GM21825 (cell line): ENCODE data around the gene POMGNT2.

Source experiments
- ATAC-seq: cut with Tn5 transposase; IDR thresholded peaks from one replicate; pipeline ENCODE4 v1.9.1; 2021; ENCODE audit warnings: mild to moderate bottlenecking, moderate library complexity; ENCODE audit not compliant: unreplicated experiment

The POMGNT2 gene

DNA sequence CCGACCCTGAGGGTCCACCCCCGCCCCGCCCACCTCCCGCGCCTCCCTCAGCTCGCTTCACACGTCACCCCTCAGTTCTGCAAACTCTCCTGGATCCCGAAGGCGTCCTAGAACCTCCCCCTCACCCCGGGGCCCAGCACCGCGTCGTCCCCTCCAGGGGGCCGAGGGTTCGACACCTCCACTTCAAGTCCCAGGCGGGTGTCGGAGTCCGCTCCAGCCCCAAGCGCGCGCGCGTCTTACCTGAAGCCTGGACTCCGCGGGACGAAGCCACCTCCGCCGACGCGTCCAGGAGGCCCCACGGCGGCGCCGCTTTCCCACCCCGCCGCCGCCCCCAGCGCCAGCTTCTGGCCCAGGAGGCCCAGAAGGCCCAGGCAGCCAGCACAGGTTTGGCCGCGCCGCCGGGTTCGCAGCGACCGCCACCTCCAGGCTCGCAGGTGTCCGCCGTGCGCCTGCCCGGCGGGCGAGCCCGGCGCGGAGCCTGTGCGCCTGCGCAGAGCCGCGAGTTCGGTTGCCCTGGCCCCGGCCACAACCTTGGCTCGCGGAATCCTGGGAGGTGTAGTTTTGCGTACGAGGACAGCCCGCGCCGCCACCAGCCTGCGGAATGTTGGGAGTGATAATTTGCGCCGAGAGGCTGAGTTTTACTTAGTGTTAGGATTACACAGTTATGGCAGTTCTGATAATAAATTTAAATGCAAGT, at the start of gene POMGNT2:
Gene POMGNT2 (minus strand): TSS at position 484 of the 697 bp plus-strand sequence. CDS start 24,648 bp downstream, outside the sequence.
- ATAC-seq: peak; percentile 98

DNA sequence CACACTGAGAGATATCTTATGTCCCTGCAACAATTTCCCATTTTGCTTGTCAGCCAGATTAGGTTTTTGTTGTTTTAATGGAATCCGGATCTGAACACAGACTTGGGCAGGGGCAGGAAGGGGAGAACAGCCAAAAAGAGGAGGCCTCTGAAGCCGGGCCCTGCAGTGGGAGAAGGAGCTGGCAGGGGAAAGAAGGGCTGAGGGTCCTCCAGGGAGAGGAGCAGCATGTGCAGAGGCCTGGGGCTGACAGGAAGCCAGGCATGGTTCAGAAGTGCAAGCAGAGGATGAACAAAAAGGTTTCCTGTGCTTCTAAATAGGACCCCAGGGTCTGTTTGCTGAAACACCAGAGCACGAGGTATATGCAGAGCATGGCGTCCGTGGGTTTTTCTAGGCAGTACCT, 49.1 kb upstream of the POMGNT2 start:
- no peak for ATAC-seq

GRCh38 chr3:43153216-43154083, 47.6 kb upstream of the POMGNT2 start:
- ATAC-seq: no peak

- no peak for ATAC-seq
Observed at GRCh38 chr3:43152649-43153048, 46.8 kb upstream of the POMGNT2 start.

- no peak for ATAC-seq
Observed at GRCh38 chr3:43148033-43148432, 42.2 kb upstream of the POMGNT2 start.

DNA sequence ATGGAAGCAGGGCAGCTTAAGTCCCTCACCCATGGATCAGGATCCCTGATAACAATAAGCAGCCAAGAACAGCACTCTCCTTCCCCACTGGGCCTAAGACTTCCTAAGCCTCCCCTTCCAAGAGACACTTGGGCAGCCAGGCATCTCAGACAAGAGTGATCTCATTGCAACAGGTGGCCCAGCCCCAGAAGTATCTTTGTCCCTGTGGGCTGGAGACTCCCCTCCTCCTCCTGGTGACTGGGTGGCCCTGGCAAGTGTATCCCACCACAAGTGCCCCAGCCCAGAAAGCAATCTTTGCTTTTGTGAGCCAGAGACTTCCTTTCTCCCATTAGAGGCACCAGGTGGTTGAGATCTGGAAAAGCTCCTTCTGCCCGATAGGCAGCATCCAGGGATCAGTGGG, 40.7 kb upstream of the POMGNT2 start:
- ATAC-seq: no peak

DNA sequence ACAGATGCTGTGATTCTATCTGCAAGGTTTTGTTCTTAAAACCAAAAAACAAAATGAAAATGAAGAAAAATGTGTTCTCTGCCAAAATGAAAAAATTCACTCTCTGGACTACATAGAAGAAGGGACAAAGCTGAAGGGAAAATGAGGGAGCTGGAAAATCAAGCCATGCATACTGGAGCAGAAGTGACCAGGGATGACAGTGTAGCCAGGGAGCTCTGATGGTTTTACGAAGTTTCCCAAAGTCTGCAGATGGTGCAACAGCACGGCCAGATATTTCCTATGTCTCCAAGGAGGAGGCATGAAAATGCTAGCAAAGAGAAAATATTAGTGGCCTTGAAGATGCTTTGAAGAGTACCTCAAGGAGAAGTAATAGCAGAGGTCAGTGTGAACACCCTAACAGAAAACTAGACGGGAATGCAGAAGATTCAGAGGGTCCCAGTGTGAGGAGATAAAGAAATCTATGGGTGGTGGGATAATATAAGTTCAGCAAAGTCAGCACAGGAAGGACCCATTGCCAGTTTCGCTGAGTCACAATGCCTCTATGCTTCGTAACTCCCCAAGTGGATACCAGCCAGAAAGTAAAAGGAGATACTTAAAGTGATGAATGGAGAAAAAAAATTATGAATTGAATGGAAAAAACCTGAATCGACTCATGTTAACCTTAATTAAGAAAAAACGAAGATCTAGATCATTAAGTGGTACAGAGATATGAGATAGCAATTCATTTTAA, 39.0 kb upstream of the POMGNT2 start:
- ATAC-seq: no peak

DNA sequence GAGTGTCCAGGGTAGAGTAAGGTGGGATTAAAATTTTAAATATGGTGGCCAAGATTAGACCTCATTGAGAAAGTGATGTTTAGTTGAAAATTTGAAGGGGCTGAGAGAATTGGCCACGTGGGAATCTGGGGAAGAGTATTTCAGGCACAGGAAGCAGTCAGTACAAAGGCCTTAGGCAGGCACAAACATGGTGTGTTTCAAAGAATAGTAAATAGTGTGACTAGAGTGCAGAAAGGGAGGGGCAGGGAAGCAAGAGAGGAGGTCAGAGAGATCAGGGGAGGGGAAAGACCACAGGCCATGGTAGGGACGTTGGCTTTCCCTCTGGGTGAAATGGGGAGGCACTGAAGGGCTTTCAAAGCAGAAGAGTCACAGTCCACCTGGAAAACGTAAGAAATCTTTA, 36.6 kb upstream of the POMGNT2 start:
- ATAC-seq: no peak

DNA sequence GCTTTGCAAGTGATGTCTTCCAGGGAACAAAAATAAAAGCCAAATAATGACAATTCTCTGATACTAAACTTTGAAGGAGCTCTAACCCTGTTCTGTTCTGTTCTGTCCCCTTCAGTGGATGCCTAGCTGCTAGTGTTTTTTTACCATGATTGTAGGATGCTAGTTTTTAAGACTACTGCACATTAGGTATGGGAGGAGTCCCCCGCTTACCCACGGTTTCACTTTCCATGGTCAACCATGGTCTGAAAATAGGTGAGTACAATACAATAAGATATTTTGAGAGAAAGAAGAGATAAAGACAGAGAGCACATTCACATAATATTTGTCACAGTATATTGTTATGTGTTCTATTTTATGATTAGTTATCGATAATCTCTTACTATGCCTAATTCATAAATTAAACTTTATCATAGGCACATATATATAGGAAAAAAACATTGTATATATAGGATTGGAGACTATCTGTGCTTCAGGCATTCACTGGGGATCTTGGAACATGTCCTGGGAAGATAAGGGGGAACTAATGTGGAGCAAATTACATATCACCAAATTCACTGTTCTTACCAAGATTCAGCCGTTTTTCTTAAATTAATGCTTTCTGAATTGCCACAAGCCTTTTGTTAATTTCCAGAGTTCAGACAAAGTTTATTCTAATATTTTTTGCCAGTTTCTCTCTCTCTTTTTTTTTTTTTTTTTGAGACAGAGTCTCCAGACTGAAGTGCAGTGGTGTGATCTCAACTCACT, 32.8 kb upstream of the POMGNT2 start:
- ATAC-seq: no peak

- no peak for ATAC-seq
Observed at GRCh38 chr3:43132870-43133636, 27.2 kb upstream of the POMGNT2 start.

- no peak for ATAC-seq
Observed at GRCh38 chr3:43132193-43132592, 26.3 kb upstream of the POMGNT2 start.

DNA sequence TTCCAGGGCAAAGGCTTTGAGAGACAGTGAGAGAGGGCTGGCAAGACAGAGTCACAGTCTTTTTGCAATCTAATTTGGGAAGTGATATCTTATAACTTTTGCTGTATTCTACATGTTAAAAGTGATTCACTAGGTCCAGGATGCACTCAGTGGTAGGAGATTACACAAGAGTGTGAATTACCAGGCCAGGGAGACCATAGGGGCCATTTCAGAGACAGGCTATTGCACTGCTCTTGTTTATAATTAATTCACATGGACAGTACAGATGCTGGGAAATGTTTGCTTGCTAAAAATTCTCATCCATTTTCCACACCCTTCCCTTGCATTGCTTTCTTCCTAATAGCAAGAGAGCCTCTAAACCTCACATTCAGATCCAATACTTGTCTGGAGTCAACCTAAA, 22.6 kb upstream of the POMGNT2 start:
- ATAC-seq: no peak

- ATAC-seq: no peak
Observed at GRCh38 chr3:43126536-43126935, 20.7 kb upstream of the POMGNT2 start.

- no peak for ATAC-seq
Observed at GRCh38 chr3:43123895-43124294, 18.0 kb upstream of the POMGNT2 start.

DNA sequence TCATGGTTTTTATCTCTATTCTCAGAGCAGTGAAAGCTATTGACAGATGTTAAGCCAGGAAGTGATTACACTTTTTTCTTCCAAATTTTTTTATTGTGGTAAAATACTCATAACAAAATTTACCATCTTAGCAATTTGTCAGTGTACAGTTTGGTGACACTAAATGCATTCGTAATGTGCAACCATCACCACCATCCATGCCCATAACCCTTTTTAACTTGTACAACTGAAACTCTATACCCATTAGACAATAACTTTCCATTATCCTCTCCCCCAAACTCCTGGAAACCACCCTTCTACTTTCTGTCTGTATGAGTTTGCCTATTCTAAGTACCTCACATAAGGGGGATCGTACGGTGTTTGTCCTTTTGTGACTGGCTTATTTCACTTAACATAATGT, 15.1 kb upstream of the POMGNT2 start:
- ATAC-seq: no peak

- ATAC-seq: no peak
Observed at GRCh38 chr3:43117257-43117656, 11.4 kb upstream of the POMGNT2 start.

DNA sequence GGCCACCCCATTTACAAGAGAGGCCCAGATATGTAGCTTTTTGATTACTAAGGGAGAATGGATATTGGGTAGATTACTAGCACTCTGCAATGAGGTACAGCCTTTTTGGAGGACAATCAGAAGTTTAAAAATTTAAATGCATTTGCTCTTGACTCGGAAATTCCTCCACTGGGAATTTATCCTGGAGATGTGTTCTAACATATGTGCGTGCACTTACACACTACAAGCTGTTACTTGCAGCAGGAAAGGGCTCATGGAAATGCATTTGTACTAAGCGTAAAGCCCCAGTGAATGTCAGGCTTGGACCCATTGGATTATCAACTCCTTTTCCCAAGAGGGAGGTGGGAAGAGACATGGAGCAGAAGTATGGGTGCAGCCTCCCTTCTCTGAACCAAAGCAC, 7.8 kb upstream of the POMGNT2 start:
- no peak for ATAC-seq

DNA sequence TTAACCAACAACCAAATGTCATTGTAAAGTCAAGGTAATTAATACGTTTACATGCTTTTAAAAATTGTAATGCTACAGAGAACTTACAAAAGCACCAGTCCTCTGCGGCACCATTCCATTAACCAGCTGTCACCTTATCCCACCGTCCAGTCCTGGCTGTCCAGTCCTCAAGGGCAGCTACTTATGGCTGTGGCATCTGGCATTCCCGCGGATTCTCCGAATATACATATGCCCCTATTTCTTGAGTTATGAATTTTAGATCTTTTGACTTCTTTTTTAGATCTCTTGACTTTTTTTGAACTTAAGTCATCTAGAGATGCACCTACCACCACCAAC, 382 bp upstream of the POMGNT2 start:
- no peak for ATAC-seq

GRCh38 chr3:43104660-43105595, 951 bp downstream of the POMGNT2 start:
- ATAC-seq: no peak
